UCSD-AML1 (cell line): ENCODE results near the gene TMEFF2.
"Not testable (repeated sequence)": the region's sequence is repeated elsewhere in the genome, so short reads cannot be mapped to it uniquely, and the experiment has no call there.

Experiments used
- DNase-seq: peaks from one replicate; lab custom pipeline; 2025; ENCODE audit not compliant: unreplicated experiment; lab: John Stamatoyannopoulos, UW

TMEFF2 gene

DNA sequence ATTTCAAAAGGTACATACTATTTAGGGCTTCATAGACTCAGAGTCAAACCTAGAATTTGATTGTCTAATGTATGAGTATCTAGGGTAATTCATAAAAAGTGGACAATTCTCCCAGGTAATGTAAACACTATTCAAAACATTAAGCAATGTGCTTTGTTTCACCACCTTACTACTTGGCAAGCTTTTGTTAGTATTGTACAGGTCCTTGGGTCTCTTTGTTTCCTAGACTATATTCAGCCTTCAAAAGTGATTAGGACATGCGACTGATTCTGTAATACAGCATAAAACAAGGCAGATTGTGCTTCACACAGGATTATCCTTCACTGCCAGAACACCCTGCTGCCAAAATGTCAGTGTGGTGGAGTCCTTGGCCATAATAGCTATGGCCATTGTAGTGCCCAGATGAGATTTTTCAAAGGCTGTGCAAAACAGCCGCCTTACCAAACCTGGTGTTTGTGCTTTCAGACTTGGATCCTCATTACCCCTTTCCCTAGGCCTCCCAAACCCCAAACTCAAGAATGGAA lies 257.8 kb downstream of the TMEFF2 start:
- DNase-seq: no peak

DNA sequence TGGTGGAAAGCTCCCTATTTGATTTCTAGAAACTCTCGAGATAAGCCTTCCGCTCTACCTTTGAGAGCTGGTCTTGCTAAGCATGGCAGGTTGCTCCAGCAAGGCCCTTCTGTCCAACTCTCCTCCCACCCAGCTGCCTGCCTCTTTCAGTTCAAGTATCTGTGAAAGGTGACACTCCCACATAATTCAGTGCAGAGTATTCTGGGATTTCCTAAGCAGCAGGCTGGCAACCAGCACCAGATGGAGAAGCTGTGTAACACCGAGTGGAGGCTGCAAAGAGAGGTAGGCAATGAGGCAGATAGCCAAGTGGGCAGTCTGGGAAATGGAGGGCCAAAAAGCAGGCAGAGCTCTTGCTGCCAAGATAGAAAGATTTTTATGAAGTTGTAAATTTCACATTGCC lies 259.5 kb downstream of the TMEFF2 start:
- no peak for DNase-seq

DNA sequence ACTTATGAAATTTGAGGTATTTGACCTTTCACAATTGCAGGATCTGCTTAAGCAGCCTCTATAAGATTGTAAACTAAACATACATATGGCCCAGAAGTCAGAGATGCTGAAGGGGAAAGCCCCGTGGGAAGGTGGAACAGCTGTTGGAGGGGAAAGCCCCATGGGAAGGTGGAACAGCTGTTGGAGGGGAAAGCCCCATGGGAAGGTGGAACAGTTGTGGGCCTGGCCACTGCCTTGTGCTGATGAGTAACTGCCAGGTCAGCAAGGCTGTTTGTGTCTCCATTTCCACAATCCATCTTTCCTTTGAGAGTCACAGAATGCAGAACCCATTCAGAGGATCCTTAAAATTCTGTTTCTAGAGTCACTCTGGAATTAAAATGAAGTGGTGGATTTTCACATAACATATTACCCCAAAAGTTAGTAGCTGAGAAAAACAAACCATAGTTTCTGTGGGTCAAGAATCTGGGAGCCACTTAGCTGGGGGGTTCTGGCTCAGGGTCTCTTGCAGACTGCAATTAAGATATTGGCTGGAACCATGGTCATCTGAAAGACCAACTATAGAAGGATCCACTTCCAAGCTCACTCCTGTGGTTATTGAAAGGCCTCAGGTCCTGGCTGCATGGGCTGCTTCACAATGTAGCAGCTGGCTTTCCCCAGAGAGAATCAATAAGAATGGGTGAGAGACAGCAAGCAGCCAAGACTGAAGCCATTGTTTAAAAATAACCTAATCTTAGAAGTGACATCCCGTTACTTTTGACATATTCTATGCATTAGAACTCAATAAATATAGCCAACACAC lies 261.2 kb downstream of the TMEFF2 start:
- no peak for DNase-seq

DNA sequence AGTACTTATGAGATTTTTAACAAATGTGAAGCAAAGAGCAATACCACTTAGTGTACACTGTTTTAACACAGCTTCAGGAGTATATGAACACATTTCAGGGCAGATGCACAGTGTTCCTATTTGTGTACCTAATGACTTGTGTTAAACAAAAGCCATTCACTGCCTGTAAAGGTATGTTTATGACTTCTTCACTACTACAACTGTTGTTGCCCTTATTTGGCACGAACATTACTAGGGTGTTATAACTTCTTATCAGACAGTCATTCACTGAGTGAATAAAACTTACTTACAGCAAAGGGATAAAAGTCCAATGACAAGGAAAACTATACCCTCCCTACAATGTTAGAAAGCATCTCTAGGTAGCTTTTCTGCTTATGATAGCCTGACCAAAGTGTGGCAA lies 262.4 kb downstream of the TMEFF2 start:
- DNase-seq: no peak

DNA sequence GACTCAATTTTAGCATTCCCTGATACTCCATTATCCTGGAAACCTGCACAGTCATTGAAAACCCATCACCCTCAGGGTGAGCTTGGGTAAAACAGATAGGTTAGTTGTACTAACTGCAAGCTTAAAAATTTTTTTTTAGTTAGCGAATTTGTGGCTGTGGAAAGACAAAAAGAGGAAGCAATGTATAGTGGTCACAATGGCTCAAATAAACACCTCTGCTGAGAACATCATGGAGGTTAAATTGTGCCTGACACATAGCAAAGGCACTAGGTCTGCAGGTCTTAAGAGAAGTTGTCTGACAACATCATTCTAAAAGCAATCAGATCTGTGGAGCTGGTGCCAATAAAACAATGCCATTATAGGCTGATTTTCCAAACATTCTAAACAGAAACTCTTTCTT lies 263.4 kb downstream of the TMEFF2 start:
- DNase-seq: no peak

DNA sequence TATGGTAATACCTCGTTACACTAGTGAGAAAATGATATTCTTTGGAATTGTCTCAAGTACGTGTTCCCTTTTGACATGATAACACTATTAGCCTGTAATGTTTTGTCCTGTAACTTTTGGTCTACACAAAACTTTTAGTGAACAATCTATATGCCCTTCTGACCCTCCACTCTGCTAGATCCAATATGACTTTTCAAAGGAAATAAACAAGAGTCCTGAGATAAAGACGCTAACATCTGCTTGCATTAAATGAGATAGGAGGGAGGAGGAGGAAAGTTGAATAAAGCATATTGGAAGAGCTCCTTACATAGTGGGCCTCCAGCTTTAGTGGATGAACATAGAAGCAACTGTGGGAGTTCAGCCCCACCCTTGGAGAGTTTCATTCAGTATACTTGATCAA lies 264.5 kb downstream of the TMEFF2 start:
- DNase-seq: no peak

DNA sequence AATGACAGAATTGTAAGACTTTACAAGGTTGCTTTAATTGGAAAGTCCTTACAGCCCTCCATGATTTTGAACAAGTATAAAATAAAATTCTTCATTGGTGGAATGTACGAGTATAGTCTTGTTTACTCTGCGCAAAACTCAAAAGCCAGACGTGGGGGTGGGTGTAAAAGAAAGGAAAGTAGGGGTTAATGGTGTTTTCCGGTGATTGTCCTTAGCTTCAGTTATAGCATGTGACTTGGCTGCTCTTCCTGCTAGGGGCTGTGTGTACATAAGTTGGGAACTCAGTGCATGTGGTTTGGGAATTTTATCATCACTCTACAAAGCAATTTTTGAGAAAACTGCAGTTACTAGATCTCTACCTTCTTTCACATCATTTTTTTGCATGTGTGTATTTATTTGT lies 265.4 kb downstream of the TMEFF2 start:
- DNase-seq: no peak

DNA sequence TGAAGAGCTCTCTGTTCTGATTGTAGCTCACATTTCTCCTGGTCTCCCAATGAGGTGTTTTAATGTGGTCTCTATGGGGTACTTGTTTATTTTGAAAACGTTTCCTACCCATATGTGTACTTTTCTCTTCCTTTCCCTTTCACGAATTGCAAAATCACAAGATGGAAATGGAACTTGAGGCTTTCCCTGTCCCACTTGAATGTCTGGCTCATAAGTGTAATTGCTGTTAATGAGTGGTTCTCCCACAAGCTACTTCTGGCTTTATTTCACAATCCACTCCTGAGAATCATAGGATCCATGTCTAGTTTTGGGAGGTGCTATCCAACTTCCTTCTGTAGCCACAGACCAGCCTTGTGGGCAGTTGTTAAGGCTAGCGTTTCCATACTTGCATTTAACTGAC lies 266.7 kb downstream of the TMEFF2 start:
- no peak for DNase-seq

DNA sequence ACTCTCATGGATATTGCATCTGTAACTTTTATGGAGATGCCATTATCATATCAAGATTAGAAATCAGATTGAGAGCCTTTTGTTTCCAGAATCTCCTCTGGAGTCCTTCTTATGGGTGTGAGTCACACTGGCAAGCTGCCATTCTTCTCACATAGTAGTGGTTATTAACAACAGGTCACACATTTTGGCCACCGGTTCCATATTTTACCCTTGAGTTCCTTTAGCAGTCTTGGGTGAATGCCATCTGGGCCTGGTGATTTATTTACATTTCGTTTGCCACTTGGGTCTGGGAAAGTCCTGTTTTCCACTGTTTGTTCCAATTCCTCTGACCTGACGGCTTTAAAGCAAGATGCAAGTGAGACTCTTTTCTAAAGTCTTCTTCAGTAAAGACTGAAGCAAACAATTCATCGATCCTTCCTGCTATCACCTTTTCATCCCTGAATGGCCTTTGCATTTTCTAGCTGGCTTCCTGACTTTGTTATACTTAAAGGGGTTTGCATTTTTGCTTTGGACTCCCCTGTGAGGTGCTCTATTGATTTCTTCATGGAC lies 267.3 kb downstream of the TMEFF2 start:
- no peak for DNase-seq

DNA sequence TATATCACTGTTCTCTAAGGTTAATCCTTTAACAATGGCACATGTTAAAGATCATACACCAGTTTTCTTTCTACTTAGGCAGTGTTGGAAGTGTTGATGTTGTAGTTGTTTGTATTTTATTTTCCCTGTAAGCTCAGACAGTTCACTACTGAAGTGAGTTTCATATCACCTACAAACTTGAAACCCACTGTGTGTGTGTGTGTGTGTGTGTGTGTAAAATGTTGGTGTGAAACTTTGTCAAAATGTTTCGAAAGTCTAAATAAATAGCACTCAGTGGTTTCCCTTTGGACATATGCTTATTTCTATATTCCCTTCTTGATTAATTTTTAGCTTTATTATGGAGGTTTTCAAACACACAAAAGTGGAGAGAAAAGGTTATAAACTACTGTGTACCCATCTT lies 268.1 kb downstream of the TMEFF2 start:
- no peak for DNase-seq

DNA sequence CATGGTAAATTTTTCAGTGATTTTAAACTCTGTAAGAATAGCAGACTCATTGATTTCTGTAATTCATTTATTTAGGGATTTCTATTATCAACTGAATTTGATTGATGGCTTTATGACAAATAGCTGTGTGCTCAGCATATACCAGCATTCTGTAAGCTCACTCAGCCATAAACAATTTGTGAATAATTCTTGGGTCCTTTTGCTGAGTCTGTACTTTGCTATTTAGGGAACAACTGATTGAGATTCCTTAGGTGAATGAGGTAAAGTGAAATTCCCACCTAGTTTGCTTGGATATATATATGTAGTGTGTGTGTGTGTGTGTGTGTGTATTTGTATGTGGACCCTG lies 271.1 kb downstream of the TMEFF2 start:
- DNase-seq: no peak

DNA sequence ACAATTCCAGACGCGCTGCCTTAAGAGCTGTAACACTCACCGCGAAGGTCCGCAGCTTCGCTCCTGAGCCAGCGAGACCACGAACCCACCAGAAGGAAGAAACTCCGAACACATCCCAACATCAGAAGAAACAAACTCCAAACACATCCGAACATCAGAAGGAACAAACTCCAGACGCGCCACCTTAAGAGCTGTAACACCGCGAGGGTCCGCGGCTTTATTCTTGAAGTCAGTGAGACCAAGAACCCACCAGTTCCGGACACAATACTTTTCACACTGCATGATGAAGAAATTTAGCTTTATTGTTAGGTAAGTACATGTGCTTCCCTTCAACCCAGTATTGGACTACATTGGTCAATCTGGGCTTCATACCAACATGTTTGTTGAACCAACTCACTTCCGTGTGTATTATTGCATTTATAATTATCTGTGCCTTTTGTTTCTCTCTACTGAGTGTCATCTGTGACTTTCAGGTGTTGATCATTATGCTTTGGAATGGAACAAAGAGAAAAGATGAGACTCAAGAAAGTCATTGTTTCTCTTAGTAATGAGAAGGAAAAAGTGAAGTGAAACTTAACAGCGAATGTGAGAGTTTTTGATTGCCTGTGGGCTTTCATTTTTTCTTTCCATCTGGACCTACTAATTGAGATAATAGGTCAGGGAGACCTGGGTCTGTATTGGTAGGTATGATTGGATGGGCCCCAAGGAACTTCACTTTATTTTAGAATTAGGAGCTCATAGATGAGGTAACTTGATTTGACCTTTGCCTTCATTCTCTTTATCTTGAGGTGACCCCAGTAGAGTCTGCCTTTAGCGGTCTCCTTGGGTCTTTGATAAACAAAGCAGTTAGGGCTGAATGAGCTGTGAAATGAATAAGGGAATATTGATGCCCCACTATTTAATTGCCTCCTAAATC lies 271.7 kb downstream of the TMEFF2 start:
- no peak for DNase-seq

DNA sequence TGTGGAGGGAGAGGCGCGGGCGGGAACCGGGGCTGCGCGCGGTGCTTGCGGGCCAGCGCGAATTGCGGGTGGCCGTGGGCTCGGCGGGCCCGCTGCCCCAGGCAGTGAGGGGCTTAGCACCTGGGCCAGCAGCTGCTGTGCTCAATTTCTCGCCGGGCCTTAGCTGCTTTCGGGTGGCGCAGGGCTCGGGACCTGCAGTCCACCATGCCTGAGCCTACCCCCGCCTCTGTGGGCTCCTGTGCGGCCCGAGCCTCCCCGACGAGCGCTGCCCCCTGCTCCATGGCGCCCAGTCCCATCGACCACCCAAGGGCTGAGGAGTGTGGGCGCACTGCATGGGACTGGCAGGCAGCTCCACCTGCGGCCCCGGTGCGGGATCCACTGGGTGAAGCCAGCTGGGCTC lies 273.1 kb downstream of the TMEFF2 start:
- not testable (repeated sequence) for DNase-seq

DNA sequence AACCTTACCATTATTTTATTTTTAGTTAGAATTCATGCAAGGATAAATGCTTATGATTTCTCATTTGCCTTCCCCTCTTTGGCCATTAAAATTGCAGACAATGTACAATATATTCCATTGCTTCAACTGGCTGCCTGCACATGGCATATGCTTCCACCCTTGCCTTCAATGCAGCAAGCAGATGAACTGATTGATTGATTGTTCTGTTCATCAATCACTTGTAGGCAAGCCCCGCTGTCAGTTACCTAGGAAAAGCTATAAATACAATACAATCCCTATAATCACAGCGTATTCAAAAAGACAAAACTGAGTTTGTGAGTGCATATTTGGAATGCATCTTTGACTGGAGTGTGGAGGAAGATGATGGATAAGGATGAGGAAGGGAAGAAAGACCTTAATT lies 274.2 kb downstream of the TMEFF2 start:
- no peak for DNase-seq

DNA sequence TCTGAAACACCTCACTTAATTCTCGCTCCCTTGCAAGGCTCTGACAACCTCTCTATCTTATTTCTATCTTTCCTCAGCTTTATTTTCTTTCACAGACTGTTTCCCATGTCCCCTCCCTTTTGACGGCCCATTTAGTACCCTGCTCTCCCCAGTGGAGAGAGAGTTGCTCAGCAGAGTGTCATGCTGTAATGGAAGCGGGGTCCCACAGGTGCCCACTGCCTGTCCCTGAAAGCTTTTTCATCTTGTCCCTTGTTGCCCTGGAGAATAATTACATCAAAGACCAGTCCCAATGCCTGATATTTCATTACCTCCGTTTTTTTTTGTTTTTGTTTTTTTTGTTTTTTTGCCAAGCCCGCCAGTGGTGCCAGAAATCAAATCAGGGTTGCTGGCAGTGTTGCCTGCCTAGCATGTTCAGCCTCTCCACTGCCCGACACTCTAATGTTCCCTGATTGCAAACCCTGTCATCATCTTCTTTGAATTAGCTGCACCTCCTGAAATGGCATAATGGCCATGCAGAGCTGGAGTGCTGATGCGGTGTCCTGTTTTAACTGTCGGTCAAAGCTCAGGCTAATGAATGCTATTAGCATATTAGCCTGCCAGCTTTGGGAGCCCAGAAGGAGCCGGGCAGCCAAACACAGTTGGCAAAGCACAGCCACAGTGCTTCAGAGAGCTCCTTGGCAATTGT lies 276.6 kb downstream of the TMEFF2 start:
- no peak for DNase-seq

DNA sequence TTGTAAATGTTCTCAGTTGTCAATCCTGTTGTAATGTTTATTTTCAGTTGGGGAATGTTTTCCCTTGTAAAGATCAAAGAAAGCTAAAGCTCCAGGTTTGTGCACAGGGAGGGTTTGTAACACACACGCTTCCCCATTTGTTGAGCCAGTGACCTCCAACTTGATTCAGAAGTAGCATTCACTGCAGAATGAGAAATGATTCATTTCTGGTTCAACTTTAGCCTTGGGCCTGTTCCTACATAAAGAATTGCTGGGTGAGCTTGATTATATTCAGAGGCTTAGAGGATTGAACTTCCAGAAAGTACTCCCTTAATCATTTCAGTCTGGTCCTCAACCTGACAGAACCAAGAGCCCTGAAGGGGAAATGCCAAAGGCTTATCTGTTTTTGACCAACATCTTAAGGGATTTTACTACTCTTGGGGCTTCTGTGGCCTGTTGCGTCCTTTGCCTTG lies 277.3 kb downstream of the TMEFF2 start:
- DNase-seq: no peak

DNA sequence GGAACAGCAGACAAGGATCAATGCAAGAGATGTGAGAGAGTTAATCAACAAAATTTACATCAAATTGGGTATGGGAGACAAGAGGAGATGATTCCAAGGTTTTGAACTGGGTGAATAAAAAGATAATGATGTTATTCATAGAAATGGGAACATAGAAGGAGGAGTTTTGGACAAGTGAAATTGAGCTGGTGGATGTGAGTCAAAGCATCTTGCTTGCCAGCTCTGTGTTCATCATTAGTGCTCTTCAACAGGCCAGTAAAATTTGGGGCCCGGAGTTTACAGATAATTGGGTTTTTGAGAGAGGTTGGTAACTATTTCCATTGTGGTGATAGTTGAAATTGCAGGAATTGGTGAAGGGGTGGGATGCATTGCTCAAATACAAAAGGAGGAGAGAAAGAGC lies 277.9 kb downstream of the TMEFF2 start:
- DNase-seq: no peak

DNA sequence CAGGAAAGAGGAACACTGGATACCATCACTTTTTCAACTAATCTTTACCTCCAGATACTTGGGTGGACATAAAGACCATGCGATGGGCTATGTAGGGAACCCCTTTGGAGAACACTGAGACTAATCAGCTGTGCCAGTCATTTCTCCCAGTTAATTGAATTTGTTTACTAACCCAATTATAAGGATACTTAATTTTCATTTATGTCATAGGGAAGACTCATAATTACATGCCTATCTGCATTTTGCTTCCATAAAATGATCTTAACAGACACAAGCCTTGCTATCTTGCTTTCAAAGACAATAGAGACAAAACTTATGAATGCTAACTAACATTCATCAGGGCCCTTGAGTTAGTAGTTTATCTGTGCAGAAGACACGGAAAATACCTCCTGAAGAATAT lies 279.0 kb downstream of the TMEFF2 start:
- DNase-seq: no peak

DNA sequence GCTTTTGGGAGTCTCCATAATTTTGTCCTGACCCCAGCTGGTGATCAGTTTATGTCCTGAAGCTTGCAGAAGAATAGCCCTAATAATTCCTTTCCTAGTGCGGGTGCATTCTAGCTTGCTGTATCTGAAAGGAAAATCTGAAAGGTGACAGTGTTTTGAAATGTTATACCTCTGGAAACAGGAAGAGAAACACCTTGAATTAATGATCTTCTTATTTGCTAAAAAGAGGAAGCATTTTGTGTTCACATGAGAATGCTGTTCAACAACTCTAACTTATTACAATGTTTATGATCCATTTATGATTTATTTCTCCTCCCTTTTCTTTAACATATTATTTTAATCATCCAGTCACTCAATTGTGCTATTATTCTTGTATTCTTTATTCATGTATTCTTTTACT lies 280.9 kb downstream of the TMEFF2 start:
- DNase-seq: no peak

DNA sequence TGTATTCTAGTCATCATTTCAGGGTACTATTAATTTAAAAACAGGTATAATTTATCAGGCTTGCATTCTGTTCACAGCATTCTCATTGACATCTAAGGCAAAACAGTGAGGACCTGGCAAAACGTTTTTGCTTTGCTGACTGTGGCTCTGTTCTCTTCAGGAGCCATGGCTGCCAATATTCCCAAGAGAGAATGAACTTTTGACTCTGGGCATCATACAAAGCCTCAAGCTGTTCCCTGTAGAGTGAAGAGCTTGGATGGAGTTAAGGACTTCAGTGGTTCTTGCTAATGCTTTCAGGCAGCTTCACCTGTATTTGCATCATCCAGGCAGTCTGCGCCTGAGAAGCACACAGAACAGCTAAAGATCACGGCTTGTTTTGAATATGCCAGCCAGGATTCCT lies 282.0 kb downstream of the TMEFF2 start:
- DNase-seq: no peak

DNA sequence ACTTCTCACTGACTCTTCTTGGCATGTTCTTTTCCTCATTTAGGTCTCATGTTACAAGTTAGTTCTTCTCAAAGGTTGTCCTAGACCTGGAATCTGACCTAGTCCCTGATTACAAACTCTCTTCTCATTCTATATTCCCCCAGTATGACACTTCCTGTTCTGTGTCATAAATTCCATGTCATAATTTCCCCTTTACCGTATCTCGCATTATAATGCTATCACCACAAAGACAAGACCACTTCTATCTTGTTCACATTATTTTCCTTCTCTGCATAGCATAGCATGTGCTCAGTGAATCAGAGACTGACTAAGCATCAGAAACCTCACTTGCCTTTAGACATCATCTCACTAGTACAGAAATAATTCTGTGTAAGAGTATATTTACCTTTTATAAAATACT lies 284.2 kb downstream of the TMEFF2 start:
- no peak for DNase-seq
